ENCODE data around the gene ST3GAL3.

GRCh38 chr1:43779805-43780403, 72.6 kb downstream of the ST3GAL3 start:
- no peak for TF ChIP-seq CTCF (conservative IDR thresholded peaks at IDR 0.05)
- TF ChIP-seq EZH2 (IDR thresholded peaks at IDR 0.05; ENCODE audit: low read depth): no peak

Measured in PC-9 (cell line).